ENCODE data around the gene AQP2. TPM values are rescaled to one million over a fixed set of nuclear protein-coding genes. Genes with fewer than 3 reads are reported as not detected.

Gene AQP2
- total RNA-seq, 1 donor from 2014 or later, result not detected

- peak; percentile 88 for DNase-seq (ENCODE audit: low spot score)
- Histone ChIP-seq H3K27me3 (peaks cover 27% of the 10 kb centered on the region), H3K4me1 (peaks cover 9% of the 10 kb centered on the region), H3K36me3 (no peaks in the 10 kb centered on the region), H3K27ac (no peak overlapping the region), H3K4me3 (peak overlapping the region; percentile 42), H3K9ac (no peak overlapping the region), H3K79me2 (ENCODE audit: low read depth) (no peaks in the 10 kb centered on the region), H2AFZ (replicated peaks) (peak overlapping the region; percentile 94), H4K20me1 (ENCODE audit: low read depth) (no peaks in the 10 kb centered on the region), H3K9me3 (ENCODE audit: low read depth) (no peaks in the 10 kb centered on the region), H3K4me2 (peak overlapping the region; percentile 85), H3F3A (ENCODE audit: low read depth) (no peaks in the 10 kb centered on the region)
- Mint-ChIP-seq H3K4me3 (peak overlapping the region; percentile 82), H3K4me1 (peaks cover 39% of the 10 kb centered on the region), H3K36me3 (no peaks in the 10 kb centered on the region), H3K27ac (peak overlapping the region; percentile 10), H3K27me3 (ENCODE audit: insufficient read depth, low read depth) (peaks cover 11% of the 10 kb centered on the region), H3K9me3 (no peaks in the 10 kb centered on the region)
- peak; percentile 81 for TF ChIP-seq CTCF (IDR thresholded peaks at IDR 0.05)
- TF ChIP-seq EZH2phosphoT487 (IDR thresholded peaks at IDR 0.05), result no peak
These were observed 5.0 kb upstream of the AQP2 start for GRCh38 chr12:49945394-49946080.

DNA sequence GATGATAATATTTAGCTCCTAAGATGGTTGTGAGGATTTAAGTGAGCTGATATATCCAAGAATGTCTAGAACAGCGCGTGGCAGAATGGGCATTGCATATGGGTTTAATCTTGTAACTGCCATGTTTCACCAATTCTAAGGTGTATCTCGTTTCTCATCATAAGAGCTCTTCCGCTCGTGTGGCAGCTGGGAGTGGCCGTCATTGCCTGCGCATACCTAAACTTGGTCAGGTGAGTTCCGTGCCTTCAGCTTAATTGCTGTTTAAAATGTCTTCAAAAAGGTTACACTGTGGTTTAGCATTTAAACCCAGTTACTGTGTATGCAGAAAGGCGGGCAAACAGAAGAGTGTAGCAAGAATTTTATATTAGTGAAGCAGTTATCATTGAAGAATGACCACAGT is 4.5 kb upstream of the AQP2 start:
- TF ChIP-seq EZH2 (IDR thresholded peaks at IDR 0.05) (no peak), EZH2phosphoT487 (IDR thresholded peaks at IDR 0.05) (no peak), CTCF (IDR thresholded peaks at IDR 0.05) (no peak)
- Histone ChIP-seq H4K20me1 (ENCODE audit: low read depth) (no peaks in the 10 kb centered on the region), H3K36me3 (no peaks in the 10 kb centered on the region), H3K9ac (no peak overlapping the region), H2AFZ (replicated peaks) (no peak overlapping the region), H3K27ac (no peak overlapping the region), H3K4me1 (peaks cover 9% of the 10 kb centered on the region), H3K4me3 (peak overlapping the region; percentile 15), H3K79me2 (ENCODE audit: low read depth) (no peaks in the 10 kb centered on the region), H3K9me3 (ENCODE audit: low read depth) (no peaks in the 10 kb centered on the region), H3K4me2 (peak overlapping the region; percentile 37), H3K27me3 (peaks cover 27% of the 10 kb centered on the region), H3F3A (ENCODE audit: low read depth) (no peaks in the 10 kb centered on the region)
- peaks cover 36% of the 10 kb centered on the region for H3K4me1 Mint-ChIP-seq
- DNase-seq (ENCODE audit: low spot score), result no peak
- H3K9me3 Mint-ChIP-seq, result no peaks in the 10 kb centered on the region
- no peak overlapping the region for H3K27ac Mint-ChIP-seq
- no peaks in the 10 kb centered on the region for H3K36me3 Mint-ChIP-seq
- H3K27me3 Mint-ChIP-seq (ENCODE audit: insufficient read depth, low read depth), result peaks cover 13% of the 10 kb centered on the region
- no peak overlapping the region for H3K4me3 Mint-ChIP-seq

DNA sequence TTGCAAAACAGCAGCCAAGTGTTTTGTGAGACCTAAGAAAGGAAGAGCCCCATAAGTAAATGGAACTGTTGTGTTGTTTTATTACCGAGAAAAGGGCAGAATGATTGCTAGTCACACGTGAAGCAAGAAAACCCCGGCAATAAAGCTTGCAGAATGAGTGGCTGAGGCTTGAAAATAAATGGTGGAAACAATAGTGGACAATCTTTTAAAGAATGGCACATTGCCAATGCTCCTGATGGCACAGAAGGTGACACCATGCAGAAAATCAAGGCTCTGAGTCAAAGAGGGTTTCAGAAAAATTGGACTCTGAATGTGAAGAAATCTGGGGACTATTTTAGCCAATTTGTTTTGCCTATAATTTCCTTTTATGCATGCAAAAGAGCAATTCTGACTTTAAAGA is 4.0 kb upstream of the AQP2 start:
- H3K9me3 ChIP-seq (ENCODE audit: low read depth), result no peaks in the 10 kb centered on the region
- peaks cover 27% of the 10 kb centered on the region for H3K27me3 ChIP-seq
- peaks cover 13% of the 10 kb centered on the region for H3K27me3 Mint-ChIP-seq (ENCODE audit: insufficient read depth, low read depth)
- peaks cover 32% of the 10 kb centered on the region for H3K4me1 Mint-ChIP-seq
- no peak overlapping the region for H3K27ac ChIP-seq
- no peak overlapping the region for H3K4me3 ChIP-seq
- peaks cover 9% of the 10 kb centered on the region for H3K4me1 ChIP-seq
- no peaks in the 10 kb centered on the region for H3K9me3 Mint-ChIP-seq
- TF ChIP-seq EZH2phosphoT487 (IDR thresholded peaks at IDR 0.05) (no peak), EZH2 (IDR thresholded peaks at IDR 0.05) (no peak), CTCF (IDR thresholded peaks at IDR 0.05) (no peak)
- H3K4me3 Mint-ChIP-seq, result no peak overlapping the region
- no peaks in the 10 kb centered on the region for H3K79me2 ChIP-seq (ENCODE audit: low read depth)
- no peaks in the 10 kb centered on the region for H3K36me3 Mint-ChIP-seq
- no peaks in the 10 kb centered on the region for H3F3A ChIP-seq (ENCODE audit: low read depth)
- no peaks in the 10 kb centered on the region for H4K20me1 ChIP-seq (ENCODE audit: low read depth)
- no peak overlapping the region for H3K4me2 ChIP-seq
- H3K36me3 ChIP-seq, result no peaks in the 10 kb centered on the region
- no peak overlapping the region for H2AFZ ChIP-seq (replicated peaks)
- H3K27ac Mint-ChIP-seq, result no peak overlapping the region
- no peak overlapping the region for H3K9ac ChIP-seq
- DNase-seq (ENCODE audit: low spot score), result no peak
